Calu3 (cell line): ENCODE data around the gene RTN4R. TPM values are rescaled to one million over a fixed set of nuclear protein-coding genes. Genes with fewer than 3 reads are reported as not detected.
"Not testable (repeated sequence)": the region's sequence is repeated elsewhere in the genome, so short reads cannot be mapped to it uniquely, and the experiment has no call there.

Experiments used
- BruUV-seq: library from RNA; stranded (reverse); fragments of 400-500 nt; replicated peaks from 2 replicates; lab custom pipeline; 2021; lab: Mats Ljungman, UMichigan
- CTCF ChIA-PET: fragments of 300-600 bp; sonication (Branson Sonifier 250); formaldehyde crosslinking; loops from one replicate; lab custom pipeline; 2022; ENCODE audit warnings: antibody characterized with exemption; lab: Charles Lee
- DNase-seq: peaks from one replicate; pipeline ENCODE4 v3.0.0; 2022
- H3K27ac Mint-ChIP-seq: one replicate; pipeline ENCODE4 v1.8.0; 2022; ENCODE audit warnings: mixed read lengths; ENCODE audit not compliant: unreplicated experiment
- H3K27me3 Mint-ChIP-seq: one replicate; pipeline ENCODE4 v1.8.0; 2022; ENCODE audit warnings: mixed read lengths; ENCODE audit not compliant: unreplicated experiment
- H3K36me3 Mint-ChIP-seq: one replicate; pipeline ENCODE4 v1.8.0; 2022; ENCODE audit warnings: mild to moderate bottlenecking, moderate library complexity, mixed read lengths; ENCODE audit not compliant: insufficient read depth, unreplicated experiment
- H3K4me1 Mint-ChIP-seq: one replicate; pipeline ENCODE4 v1.8.0; 2022; ENCODE audit warnings: mild to moderate bottlenecking, low read depth, mixed read lengths; ENCODE audit not compliant: unreplicated experiment
- H3K4me3 Mint-ChIP-seq: one replicate; pipeline ENCODE4 v1.8.0; 2022; ENCODE audit warnings: mild to moderate bottlenecking, low read depth, moderate library complexity, mixed read lengths; ENCODE audit not compliant: unreplicated experiment
- H3K9me3 Mint-ChIP-seq: one replicate; pipeline ENCODE4 v1.8.0; 2022; ENCODE audit warnings: low read depth, mixed read lengths; ENCODE audit not compliant: unreplicated experiment
- CTCF ChIP-seq: fragments of 200-600 bp; IDR thresholded peaks from one replicate; pipeline ENCODE4 v1.8.0; 2022; ENCODE audit warnings: antibody characterized with exemption; ENCODE audit not compliant: unreplicated experiment
- intact Hi-C: fragments of 100-400 bp; cut with micrococcal nuclease; formaldehyde crosslinking; loops from one replicate; pipeline ENCODE4 v1.10.0; 2022; ENCODE audit not compliant: unreplicated experiment
- total RNA-seq: library from RNA; stranded (reverse); gene quantifications from 2 replicates; pipeline ENCODE4 v1.2.3, GENCODE V29; 2022

RTN4R gene
- total RNA-seq, 1 experiment from 2014 or later: 4.1 TPM

DNA sequence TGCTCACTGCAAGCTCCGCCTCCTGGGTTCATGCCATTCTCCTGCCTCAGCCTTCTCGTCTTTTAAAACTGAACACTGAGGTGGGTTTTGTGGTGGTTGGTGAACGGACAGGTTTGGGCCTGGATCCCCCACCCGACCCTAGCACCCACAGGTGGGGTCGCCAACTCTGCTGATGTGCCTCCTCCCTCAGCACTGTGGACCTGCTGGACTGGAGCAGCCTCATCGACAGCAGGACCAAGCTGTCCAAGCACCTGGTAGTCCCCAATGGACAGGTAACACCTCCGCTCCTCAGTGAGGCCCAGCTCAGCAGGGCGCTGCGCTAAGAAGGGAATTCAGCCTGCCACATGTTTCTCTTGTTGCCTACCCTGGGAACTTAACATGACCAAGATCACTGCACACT, 36.5 kb upstream of the RTN4R start:
- H3K9me3 Mint-ChIP-seq: no peaks in the 10 kb centered on the region
- no peak for TF ChIP-seq CTCF
- H3K36me3 Mint-ChIP-seq: peaks cover 10% of the 10 kb centered on the region
- BruUV-seq: no TSS peak
- H3K27me3 Mint-ChIP-seq: peaks cover 38% of the 10 kb centered on the region
- no peak overlapping the region for H3K4me3 Mint-ChIP-seq
- no peak overlapping the region for H3K27ac Mint-ChIP-seq
- peaks cover 9% of the 10 kb centered on the region for H3K4me1 Mint-ChIP-seq
- no peak for DNase-seq
- CTCF ChIA-PET: no interaction called here
- intact Hi-C loops: no loop called here

GRCh38 chr22:20303229-20303534, 35.1 kb upstream of the RTN4R start:
- not testable (repeated sequence) for H3K9me3 Mint-ChIP-seq

GRCh38 chr22:20302438-20303228, 34.5 kb upstream of the RTN4R start:
- Mint-ChIP-seq H3K36me3 (peaks cover 23% of the 10 kb centered on the region), H3K27me3 (peaks cover 52% of the 10 kb centered on the region), H3K9me3 (no peaks in the 10 kb centered on the region), H3K27ac (no peak overlapping the region), H3K4me1 (peaks cover 15% of the 10 kb centered on the region), H3K4me3 (no peak overlapping the region)
- TF ChIP-seq CTCF: no peak
- intact Hi-C loops: no loop called here
- DNase-seq: no peak
- BruUV-seq: no TSS peak
- CTCF ChIA-PET: no interaction called here

More at GRCh38 chr22:20303229-20303534, 35.1 kb upstream of the RTN4R start:
- CTCF ChIA-PET, DNase-seq, intact Hi-C loops, H3K4me3 Mint-ChIP-seq, H3K27ac Mint-ChIP-seq, BruUV-seq: not testable (repeated sequence)
- H3K4me1 Mint-ChIP-seq: peaks cover 11% of the 10 kb centered on the region
- peaks cover 46% of the 10 kb centered on the region for H3K27me3 Mint-ChIP-seq
- H3K36me3 Mint-ChIP-seq: peaks cover 17% of the 10 kb centered on the region

- Mint-ChIP-seq H3K27me3 (peaks cover 81% of the 10 kb centered on the region), H3K9me3 (no peaks in the 10 kb centered on the region), H3K4me3 (peak overlapping the region; percentile 83), H3K36me3 (peaks cover 26% of the 10 kb centered on the region), H3K27ac (no peak overlapping the region), H3K4me1 (peaks cover 15% of the 10 kb centered on the region)
- intact Hi-C loops: no loop called here
- CTCF ChIA-PET: no interaction called here
- DNase-seq: no peak
- BruUV-seq: no TSS peak
- TF ChIP-seq CTCF: no peak
Observed at GRCh38 chr22:20299746-20300136, 31.6 kb upstream of the RTN4R start.
